C4-2B (cell line): ENCODE data around the gene VDAC1.
"Not testable (repeated sequence)": the region's sequence is repeated elsewhere in the genome, so short reads cannot be mapped to it uniquely, and the experiment has no call there.

Experiments used
- H3K27ac ChIP-seq: fragments of 450-650 bp; 2 replicates; pipeline ENCODE4 v1.5.1; 2017
- ZFX ChIP-seq: fragments of 450-650 bp; IDR thresholded peaks from 2 replicates; pipeline ENCODE4 v1.6.1; 2017
- TF ChIP-seq, protein P1 (sequence below): fragments of 450-650 bp; conservative IDR thresholded peaks from 2 replicates; pipeline ENCODE4 v1.5.1; 2017; ENCODE audit warnings: mild to moderate bottlenecking

Gene VDAC1

DNA sequence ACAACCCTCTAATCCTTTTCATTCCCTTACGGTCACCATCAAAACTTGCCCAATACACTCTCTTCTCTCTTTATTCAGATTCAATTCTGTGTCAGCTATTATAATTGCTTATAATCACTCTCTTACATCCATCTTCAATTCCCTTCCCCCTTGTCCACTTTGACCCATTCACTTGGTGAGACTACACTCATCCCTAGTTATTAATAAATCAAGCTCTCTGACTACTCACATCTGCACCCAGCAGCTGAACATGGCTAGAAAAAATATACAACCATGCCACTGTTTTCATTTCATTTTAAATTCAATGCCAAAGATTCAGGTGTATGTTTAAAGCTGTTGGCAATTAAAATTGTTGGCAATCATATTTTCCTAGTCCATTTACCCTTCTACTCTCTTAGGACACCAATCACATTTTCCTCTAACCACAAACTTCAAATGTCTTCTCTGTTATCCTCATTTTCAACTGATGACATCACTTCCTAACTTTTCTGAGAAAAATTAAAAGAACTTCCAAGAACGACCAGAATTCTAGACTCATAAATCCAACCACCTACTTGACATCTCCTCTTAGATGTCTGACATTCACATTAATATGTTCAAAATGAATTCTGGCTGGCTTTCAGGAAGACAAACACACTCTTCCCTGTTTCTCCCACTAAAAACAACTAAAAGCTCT is 41.8 kb downstream of the VDAC1 start:
- TF ChIP-seq, protein P1, sequence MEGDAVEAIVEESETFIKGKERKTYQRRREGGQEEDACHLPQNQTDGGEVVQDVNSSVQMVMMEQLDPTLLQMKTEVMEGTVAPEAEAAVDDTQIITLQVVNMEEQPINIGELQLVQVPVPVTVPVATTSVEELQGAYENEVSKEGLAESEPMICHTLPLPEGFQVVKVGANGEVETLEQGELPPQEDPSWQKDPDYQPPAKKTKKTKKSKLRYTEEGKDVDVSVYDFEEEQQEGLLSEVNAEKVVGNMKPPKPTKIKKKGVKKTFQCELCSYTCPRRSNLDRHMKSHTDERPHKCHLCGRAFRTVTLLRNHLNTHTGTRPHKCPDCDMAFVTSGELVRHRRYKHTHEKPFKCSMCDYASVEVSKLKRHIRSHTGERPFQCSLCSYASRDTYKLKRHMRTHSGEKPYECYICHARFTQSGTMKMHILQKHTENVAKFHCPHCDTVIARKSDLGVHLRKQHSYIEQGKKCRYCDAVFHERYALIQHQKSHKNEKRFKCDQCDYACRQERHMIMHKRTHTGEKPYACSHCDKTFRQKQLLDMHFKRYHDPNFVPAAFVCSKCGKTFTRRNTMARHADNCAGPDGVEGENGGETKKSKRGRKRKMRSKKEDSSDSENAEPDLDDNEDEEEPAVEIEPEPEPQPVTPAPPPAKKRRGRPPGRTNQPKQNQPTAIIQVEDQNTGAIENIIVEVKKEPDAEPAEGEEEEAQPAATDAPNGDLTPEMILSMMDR = no peak
- no peak for TF ChIP-seq ZFX
- H3K27ac ChIP-seq = no peak overlapping the region

- no peak overlapping the region for H3K27ac ChIP-seq
- no peak for TF ChIP-seq ZFX
- TF ChIP-seq, protein P1 = no peak
Observed at GRCh38 chr5:133962131-133962530, 42.6 kb downstream of the VDAC1 start.

- TF ChIP-seq ZFX = no peak
- TF ChIP-seq, protein P1 = no peak
- H3K27ac ChIP-seq = no peak overlapping the region
Observed at GRCh38 chr5:133959643-133960042, 45.1 kb downstream of the VDAC1 start.

- no peak overlapping the region for H3K27ac ChIP-seq
- TF ChIP-seq, protein P1 = no peak
- TF ChIP-seq ZFX = no peak
Observed at GRCh38 chr5:133957591-133957990, 47.2 kb downstream of the VDAC1 start.

DNA sequence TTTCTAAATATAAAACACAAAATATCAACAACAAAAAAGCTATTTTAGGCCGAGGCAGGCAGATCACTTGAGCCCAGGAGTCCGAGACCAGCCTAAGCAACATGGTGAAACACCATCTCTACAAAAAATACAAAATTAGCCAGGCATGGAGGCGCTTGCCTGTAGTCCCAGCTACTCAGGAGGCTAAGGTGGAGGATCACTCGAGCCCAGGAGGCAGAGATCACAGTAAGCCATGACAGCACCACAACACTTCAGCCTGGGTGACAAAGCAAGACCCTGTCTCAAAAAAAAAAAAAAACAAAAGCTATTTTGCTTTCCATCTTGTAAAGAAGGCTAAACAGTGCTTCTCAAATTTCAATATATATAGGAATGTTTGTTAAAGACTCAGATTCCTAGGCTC is 47.7 kb downstream of the VDAC1 start:
- TF ChIP-seq ZFX = no peak
- TF ChIP-seq, protein P1 = no peak
- no peak overlapping the region for H3K27ac ChIP-seq

DNA sequence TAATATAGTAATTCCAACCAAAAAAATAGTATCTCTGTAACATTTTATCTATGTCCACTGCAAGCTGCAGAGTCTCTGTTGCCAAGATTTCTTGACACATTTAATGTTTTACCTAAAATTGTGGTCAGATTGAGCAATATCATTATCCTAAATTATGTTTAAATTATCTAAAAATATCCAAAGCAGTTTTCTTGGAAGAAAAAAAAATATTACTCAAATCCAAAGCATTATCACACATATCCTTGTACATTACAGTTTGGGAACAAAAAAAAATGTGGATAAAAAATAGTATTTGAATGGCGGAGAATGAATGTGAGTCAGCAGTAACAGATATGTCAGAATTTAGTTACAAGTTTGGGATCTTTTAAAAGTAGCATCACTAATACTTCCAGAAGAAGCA is 48.6 kb downstream of the VDAC1 start:
- H3K27ac ChIP-seq = not testable (repeated sequence)

DNA sequence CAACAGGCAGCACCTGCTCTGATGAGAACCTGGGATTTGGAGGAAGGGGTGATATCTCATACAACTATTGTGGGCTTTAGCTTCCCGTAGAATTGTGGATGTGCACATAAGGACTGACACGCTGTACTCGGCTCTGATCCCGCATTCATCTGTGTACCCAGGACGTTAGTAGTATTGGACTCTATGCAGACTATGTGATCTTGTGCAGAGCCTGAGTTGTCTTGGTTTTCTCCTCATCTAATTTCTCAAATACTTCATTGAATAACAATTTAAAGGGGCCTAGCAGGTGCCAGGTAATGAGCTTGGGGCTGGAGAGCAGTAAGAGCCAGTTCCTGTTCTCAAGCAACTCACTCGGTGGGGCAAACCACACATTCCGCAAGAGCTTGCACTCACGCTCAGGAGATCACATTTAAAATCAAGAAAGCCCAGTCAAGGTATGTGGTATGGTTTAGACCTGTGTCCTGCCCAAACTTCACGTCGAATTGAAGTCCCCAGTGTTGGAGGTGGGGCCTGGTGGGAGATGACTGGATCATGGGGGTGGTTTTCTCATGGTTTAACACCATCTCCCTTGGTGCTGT is 51.1 kb downstream of the VDAC1 start:
- TF ChIP-seq, protein P1 = no peak
- no peak for TF ChIP-seq ZFX
- H3K27ac ChIP-seq = no peak overlapping the region
